Body of pancreas (tissue), 4 donors: ENCODE results near the gene KCNN3.

Source experiments
- CTCF ChIP-seq, 7 experiments: fragments of 450-650 bp in 4 of 7; fragments of 200-600 bp in 3 of 7; sonication (generic) in 3 of 7; IDR thresholded peaks; one replicate each; pipeline ENCODE4 v1.5.1; 2016 to 2019; ENCODE audit warnings: antibody characterized with exemption in 7 of 7
- POLR2A ChIP-seq, 3 donors: fragments of 450-650 bp; IDR thresholded peaks; one replicate each; pipeline ENCODE4 v1.6.1; 2016; ENCODE audit warnings: antibody characterized with exemption in 3 of 3, mild to moderate bottlenecking in 2 of 3

GRCh38 chr1:154880671-154881070, 10.6 kb upstream of the KCNN3 start:
- TF ChIP-seq CTCF (IDR thresholded peaks at IDR 0.05) (no peak), POLR2A (IDR thresholded peaks at IDR 0.05) (no peak)
